Dedifferentiated amniotic fluid mesenchymal stem cell (primary cell): Measurements from ENCODE around the gene BHLHE40.
A peak's percentile ranks its signal among the peaks of the same experiment; 100 is the strongest.

Source experiments
- DNase-seq: peaks from one replicate; pipeline ENCODE4 v3.0.0-alpha.2; 2016; ENCODE audit errors: extremely low spot score

The BHLHE40 gene

DNA sequence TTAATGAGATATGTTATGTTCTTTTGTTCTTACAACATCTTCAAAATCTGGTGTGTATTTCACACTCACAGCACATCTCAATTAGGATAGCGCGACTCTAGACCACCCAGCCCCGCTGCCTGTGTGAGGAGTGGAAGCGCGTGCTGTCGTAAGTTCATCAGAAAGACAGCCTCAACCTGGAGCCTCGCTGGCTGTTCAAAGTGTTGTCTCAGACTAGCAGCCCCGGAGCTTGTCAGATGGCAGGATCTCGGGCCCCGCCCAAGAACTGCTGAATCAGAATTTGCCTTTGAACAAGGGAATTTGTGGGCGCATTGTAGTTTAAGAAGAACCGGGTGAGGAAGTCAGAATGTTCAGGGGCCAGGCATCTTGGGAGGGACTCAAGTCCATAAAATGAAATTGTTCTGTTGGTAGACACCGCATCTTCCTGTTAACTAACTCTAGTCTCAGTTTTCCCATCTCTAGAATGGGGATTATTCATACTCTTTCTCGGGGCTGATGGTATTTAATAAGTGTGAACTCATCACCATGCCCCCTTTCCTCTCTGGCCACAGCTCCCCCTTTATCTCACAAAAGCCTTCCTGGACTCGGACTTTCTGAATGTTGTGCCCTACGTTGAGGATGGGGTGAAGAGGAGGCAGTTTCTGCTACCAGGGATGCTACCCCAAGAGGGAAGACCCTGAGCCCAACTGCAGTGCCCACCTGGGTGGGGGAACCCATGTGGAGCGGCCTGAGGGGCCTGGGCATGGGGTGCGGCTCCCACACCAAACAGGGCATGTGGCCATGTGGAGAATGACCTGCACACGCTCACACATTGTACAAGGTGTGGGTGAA, 40.4 kb downstream of the BHLHE40 start:
- no peak for DNase-seq

DNA sequence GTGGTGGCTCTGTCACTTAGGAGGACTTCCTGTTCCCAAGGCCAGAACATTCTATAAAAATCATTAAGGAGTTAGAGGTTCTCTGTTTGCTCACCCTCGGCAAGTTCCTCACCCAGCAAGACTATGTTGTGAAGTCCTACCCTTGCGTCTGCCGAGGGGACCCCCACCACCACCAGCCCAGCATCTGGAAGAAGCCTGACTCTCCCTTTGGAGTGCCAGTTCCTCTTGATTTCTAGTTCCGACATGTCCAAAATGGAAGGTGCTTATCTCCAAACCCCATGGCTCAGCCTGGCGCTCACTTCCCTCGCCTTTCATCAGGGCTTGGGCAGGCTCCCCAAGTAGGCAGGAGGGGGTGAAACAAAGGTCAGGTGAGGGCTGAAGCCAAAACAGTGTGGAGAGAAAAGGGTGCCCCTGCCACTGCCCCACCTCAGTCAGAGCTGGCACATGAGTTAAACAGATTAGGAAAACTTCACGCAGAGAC, 41.0 kb downstream of the BHLHE40 start:
- no peak for DNase-seq

DNA sequence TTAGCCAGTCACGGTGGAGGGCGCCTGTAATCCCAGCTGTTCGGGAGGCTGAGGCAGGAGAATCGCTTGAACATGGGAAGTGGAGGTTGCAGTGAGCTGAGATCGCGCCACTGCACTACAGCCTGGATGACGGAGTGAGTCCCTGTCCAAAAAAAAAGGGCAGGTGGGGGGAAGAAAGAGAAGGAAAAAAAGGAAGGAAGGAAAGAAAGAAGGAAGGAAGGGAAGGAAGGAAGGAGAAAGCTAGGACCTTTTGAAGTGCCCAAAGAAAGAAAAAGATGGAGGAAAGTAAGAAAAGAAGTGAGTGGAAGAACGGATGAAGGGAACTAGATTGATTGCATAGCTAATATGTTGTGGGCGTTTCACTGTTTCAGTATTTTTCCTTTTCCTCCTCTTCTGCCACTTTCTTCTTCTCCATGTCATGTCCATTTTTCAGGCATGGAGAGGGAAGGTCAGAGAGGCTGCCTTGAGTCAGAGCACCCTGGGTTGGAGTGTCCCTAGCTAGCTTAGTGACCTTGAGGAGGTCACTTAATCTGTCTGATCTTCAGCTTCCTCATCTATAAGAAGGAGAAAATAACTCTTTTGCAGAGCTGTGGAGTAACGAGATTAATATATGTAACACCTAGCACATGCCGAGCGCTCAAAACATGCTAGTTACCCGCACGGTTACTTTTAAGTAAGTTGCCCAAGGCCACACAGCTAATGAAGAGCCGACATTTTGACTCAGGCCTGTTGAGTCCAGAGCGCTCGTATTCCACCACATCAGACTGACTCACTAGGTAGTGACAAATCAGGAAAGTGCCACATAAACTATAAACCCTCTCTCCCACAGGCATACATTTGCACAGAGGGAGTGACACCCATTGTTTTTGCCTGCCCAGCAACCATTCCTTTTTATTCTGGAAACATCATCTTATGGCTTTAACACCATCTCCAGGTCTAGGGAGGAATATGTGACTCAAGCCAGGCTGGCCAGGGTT, 42.2 kb downstream of the BHLHE40 start:
- no peak for DNase-seq

DNA sequence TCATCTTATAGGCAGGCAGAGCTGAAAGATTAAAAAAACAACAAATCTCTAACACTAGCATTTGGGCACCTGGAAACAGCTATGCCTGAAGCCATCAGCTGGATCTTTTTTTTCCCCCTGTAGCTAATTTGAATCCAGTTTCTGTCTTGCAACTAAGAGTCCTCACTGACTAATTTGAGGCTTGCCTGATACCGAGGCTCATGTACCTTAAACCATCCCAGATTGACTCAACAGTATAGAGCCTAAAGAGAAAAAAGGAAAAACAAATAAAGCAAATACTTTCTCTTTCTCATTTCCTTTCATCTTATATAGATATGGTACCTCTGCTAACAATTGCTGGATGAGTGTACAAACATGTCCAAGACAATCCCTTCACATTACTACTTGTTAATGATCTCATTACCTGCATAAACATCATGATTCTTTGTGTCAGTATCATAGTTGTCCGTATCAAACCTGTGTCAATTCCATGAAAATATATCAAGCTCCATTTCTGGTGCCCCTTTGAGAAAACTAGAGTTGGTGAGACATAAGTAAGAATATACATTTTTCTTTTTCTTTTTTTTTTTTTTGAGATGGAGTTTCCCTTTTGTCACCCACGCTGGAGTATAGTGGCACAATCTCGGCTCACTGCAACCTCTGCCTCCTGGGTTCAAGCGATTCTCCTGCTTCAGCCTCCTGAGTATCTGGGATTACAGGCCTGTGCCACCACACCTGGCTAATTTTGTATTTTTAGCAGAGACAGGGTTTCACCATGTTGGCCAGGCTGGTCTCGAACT, 43.1 kb downstream of the BHLHE40 start:
- DNase-seq, result no peak

DNA sequence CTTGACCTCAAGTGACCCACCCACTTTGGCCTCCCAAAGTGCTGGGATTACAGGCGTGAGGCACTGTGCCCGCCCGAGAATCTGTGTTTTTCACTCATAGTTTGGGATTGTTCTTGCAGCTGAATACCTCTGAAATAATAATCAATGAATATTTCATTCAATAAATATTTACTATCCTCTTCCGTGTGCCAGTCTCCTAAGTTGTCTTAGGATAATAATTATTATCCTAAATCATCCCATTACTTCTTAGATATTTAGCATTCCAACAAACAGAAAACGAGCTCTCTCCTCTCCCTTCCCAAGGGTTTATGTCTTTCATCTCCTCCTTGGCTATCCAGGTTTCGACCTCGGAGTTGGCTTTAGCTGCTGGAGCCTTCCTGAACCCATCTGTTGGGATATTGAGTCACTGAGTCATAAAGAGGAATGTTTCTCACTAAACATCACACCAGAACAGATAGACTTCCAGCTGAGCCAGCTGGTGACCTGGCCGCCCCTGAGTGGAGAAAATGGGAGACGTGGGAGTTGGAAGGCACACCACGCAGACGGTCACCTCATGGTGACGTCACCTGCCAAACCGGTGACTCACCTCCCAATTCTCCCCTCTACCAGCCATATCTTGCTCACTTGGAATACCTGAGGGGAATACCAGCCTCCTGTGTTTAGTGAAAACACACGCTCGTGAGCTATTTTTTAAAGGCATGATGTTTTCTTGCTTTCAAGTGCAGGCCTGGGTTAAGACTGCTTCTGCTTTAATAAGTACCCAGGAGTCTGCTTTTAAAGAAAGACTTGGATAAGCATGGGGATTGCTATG, 43.9 kb downstream of the BHLHE40 start:
- peak; percentile 35 for DNase-seq

DNA sequence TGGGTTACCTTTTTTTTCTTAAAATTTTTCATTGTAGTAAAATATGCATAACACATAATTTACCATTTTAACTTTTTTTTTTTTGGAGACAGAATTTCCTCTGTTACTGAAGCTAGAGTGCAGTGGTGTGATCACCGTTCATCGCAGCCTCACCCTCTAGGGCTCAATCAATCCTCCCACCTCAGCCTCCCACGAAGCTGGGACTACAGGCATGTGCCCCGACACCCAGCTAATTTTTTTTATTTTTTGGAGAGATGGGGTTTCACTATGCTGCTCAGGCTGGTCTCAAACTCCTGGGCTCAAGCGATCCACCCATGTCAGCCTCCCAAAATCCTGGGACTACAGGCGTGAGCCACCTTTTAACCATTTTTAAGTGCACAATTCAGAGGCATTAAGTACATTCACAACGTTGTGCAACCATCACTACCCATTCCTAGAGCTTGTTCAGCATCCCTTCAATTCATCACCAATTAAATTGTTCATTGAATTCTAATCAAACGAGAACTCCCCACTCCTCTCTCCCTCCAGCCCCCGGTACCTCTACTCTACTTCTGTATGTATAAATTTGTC, 44.6 kb downstream of the BHLHE40 start:
- DNase-seq, result no peak

DNA sequence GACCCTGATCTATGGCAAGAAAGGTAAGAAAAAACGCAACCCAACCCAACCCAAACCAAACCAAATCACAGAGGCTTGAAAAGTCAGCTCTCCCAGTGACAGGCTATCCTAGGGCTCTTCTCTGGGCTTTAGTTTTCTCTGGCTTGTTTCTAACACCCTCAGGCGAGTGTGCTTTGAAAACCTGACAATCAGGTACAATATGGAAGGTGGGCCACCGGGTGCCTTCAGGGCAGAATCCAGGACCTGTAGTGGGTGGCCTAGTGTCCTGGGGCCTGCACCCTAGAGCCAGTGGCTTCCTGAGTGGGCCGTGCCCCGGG, 46.8 kb downstream of the BHLHE40 start:
- DNase-seq, result no peak

DNA sequence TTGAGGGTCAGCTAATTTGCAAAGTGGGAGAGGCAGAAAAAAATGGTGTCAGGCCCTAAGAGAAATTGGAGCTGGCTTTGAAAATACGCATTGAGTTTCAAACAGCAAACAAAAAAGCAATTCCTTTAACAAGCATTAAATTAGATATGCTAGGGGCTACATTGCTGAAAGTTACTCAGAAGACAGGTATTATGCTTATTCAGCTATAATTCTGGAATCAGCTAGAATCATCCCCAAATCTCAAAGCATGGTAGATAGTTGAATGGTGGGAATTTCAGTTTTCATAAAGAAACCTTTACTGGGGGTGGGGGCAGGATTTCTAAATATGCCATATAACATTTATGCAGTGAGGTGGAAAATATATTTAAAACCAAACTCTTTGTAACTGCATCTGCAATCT, 50.5 kb downstream of the BHLHE40 start:
- DNase-seq, result no peak

DNA sequence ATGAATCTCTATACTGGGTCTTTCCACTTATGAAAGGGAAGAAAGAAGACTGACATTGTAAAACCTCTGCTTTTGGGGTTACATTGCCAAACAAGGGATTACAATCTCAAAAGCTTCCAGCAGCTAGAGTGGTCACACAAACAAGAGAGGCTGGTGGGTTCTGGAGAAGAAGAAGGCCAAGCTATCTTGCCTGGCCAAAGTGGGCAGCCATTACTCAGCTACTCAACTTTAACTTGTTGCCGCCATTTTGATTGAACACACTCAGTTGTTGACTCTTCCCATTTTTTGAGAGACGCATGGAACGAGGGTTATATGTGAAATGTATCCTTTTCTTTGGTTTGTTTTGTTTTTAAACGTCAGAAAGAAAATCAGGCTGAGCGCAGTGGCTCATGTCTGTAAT, 50.9 kb downstream of the BHLHE40 start:
- no peak for DNase-seq

DNA sequence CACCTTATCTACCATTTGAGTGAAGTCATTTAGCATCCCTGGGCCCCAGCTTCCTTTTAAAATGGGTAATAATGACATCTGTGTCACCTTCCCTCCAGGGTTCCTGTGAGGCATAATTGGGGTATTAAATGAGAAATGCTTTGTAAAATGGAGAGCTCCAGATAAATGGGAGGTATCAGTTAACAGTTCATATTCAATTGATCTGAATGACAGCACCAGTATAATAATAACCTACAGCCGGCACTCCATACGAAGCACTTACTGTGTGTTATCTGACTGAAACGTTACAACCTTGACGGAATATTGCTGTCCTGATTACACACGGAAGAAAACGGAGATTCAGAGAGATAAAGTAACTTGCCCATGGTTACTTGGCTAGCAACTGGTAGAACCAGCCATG, 53.6 kb downstream of the BHLHE40 start:
- no peak for DNase-seq
